ENCODE data around the gene ZFHX2. TPM values are rescaled to one million over a fixed set of nuclear protein-coding genes. Genes with fewer than 3 reads are reported as not detected.

Gene ZFHX2
- total RNA-seq, 1 experiment from 2014 or later = 19.4 TPM

DNA sequence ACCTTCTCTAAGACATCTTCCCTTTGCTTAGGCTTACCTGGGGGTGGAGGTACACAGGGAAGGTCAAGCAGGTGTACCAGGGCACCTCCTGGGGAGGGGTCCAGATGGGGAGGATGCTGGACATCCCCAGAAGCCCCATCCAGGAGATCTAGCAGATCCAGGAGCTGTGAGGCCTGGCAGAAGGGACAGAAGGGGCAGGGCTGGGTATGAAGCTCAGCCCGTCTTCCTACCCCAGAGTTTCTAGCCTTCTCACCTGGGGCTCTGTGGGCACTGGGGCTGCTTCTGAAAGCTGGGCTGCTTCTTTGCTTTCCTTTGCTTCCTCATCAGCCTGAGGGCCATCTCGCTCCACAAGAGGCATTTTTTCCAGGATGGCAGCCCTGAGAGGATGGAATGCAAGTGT, 9.7 kb upstream of the ZFHX2 start:
- H3K27ac ChIP-seq (ENCODE audit: insufficient read length, low read depth, low read length) = no peak overlapping the region
- no peaks in the 10 kb centered on the region for H3K79me1 ChIP-seq (ENCODE audit: insufficient read depth, low read depth, low read length, poor library complexity, severe bottlenecking)
- Mint-ChIP-seq H3K9me3 (no peaks in the 10 kb centered on the region), H3K4me3 (no peak overlapping the region), H3K27ac (no peak overlapping the region), H3K27me3 (ENCODE audit: low read depth) (no peaks in the 10 kb centered on the region), H3K36me3 (ENCODE audit: insufficient read depth in 1 of 3, low read depth in 3 of 3) (peaks cover 17 to 79% (median 69%) of the 10 kb centered on the region in 3 experiments), H3K4me1 (peaks cover 17 to 29% of the 10 kb centered on the region in 2 experiments)
- no peak for DNase-seq
- no peak overlapping the region for H4K8ac ChIP-seq (replicated peaks; ENCODE audit: insufficient read length, low read depth, low read length)
- H4K5ac ChIP-seq (ENCODE audit: insufficient read length, low read depth, low read length) = no peak overlapping the region
- H3K18ac ChIP-seq (ENCODE audit: insufficient read length, low read depth, low read length) = no peak overlapping the region
- H3K27me3 ChIP-seq (ENCODE audit: insufficient read depth, low read length) = no peaks in the 10 kb centered on the region
- H3K9me3 ChIP-seq (ENCODE audit: control insufficient read depth, low read depth, low read length) = no peaks in the 10 kb centered on the region
- H3K56ac ChIP-seq (ENCODE audit: insufficient read length, low read depth, low read length) = no peak overlapping the region
- TF ChIP-seq, protein P1, sequence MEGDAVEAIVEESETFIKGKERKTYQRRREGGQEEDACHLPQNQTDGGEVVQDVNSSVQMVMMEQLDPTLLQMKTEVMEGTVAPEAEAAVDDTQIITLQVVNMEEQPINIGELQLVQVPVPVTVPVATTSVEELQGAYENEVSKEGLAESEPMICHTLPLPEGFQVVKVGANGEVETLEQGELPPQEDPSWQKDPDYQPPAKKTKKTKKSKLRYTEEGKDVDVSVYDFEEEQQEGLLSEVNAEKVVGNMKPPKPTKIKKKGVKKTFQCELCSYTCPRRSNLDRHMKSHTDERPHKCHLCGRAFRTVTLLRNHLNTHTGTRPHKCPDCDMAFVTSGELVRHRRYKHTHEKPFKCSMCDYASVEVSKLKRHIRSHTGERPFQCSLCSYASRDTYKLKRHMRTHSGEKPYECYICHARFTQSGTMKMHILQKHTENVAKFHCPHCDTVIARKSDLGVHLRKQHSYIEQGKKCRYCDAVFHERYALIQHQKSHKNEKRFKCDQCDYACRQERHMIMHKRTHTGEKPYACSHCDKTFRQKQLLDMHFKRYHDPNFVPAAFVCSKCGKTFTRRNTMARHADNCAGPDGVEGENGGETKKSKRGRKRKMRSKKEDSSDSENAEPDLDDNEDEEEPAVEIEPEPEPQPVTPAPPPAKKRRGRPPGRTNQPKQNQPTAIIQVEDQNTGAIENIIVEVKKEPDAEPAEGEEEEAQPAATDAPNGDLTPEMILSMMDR (conservative IDR thresholded peaks at IDR 0.05) = no peak
- WGBS (ENCODE audit: extremely low coverage, insufficient read length, low lambda C conversion rate) = no CpG with 5 or more reads among the region's 2 CpGs
- H2BK5ac ChIP-seq (ENCODE audit: insufficient read length, low read length) = no peak overlapping the region
- H2AK5ac ChIP-seq (ENCODE audit: insufficient read length, low read length) = no peak overlapping the region
- no peak overlapping the region for H2BK20ac ChIP-seq (ENCODE audit: low read depth, low read length, poor library complexity, severe bottlenecking)
- H2AFZ ChIP-seq (ENCODE audit: low read length) = no peak overlapping the region
- peaks cover 9% of the 10 kb centered on the region for H3K23me2 ChIP-seq (ENCODE audit: insufficient read length, low read depth, low read length, poor library complexity, severe bottlenecking)
- H4K20me1 ChIP-seq (ENCODE audit: control insufficient read depth, insufficient read depth, insufficient read length) = peaks cover 3% of the 10 kb centered on the region
- no peak overlapping the region for H3K23ac ChIP-seq (ENCODE audit: insufficient read length, low read depth, low read length)
- H3K9ac ChIP-seq (ENCODE audit: extremely low read depth, insufficient read length, low read length) = no peak overlapping the region
- no peak overlapping the region for H2BK15ac ChIP-seq (ENCODE audit: low read depth, low read length)
- H4K91ac ChIP-seq (ENCODE audit: insufficient read length, low read depth, low read length) = no peak overlapping the region
- H2BK120ac ChIP-seq (ENCODE audit: low read depth, low read length, poor library complexity, severe bottlenecking) = no peak overlapping the region
- no peak overlapping the region for H2BK12ac ChIP-seq (ENCODE audit: insufficient read length, low read depth, low read length)
- no peak overlapping the region for H3T11ph ChIP-seq (ENCODE audit: low read length)
- no peak overlapping the region for H3K14ac ChIP-seq (ENCODE audit: insufficient read depth, low read length)
- no peak overlapping the region for H3K4me2 ChIP-seq (ENCODE audit: insufficient read depth, insufficient read length, low read length)
- H3K79me2 ChIP-seq (ENCODE audit: insufficient read depth, low read length) = no peaks in the 10 kb centered on the region; the same call in 1 of the 2 replicates
- no peak overlapping the region for H3K4ac ChIP-seq (ENCODE audit: low read depth, low read length)
- peaks cover under 1% of the 10 kb centered on the region; the same call in 1 of the 2 replicates for H3K4me1 ChIP-seq (ENCODE audit: insufficient read depth, low read length)

Measured in H9 (cell line).